ENCODE results near the gene HDLBP.

DNA sequence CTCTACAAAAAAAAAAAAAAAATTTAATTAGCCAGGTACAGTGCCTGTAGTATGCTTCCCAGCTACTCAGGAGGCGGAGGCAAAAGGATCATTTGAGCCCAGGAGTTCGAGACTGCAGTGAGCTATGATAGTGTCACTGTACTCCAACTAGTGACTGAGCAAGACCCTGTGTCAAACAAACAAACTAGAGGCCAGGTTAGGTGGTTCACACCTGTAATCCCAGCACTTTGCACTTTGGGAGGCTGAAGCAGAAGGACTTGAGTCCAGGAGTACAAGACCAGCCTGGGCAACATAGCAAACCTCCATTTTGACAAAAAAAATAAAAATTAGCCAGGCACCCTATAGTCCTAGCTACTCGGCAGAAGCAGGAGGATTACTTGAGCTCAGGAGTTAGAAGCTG lies 13.4 kb downstream of the HDLBP start:
- TF ChIP-seq, protein P1, sequence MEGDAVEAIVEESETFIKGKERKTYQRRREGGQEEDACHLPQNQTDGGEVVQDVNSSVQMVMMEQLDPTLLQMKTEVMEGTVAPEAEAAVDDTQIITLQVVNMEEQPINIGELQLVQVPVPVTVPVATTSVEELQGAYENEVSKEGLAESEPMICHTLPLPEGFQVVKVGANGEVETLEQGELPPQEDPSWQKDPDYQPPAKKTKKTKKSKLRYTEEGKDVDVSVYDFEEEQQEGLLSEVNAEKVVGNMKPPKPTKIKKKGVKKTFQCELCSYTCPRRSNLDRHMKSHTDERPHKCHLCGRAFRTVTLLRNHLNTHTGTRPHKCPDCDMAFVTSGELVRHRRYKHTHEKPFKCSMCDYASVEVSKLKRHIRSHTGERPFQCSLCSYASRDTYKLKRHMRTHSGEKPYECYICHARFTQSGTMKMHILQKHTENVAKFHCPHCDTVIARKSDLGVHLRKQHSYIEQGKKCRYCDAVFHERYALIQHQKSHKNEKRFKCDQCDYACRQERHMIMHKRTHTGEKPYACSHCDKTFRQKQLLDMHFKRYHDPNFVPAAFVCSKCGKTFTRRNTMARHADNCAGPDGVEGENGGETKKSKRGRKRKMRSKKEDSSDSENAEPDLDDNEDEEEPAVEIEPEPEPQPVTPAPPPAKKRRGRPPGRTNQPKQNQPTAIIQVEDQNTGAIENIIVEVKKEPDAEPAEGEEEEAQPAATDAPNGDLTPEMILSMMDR (IDR thresholded peaks at IDR 0.05), result no peak
- TF ChIP-seq POLR2A (IDR thresholded peaks at IDR 0.05), result no peak
